Skin epidermis (tissue), 12 donors: Measurements from ENCODE around the gene NCMAP.

Source experiments
- H3K27ac ChIP-seq, 21 experiments: fragments of 200-600 bp; sonication (generic) in 11 of 21; one replicate each; pipeline ENCODE4 v1.5.0; 2020; ENCODE audit warnings: mild to moderate bottlenecking in 3 of 21, inconsistent platforms in 2 of 21, moderate library complexity in 2 of 21
- H3K4me3 ChIP-seq, 7 experiments: fragments of 200-600 bp; sonication (generic) in 2 of 7; one replicate each; pipeline ENCODE4 v1.5.0; 2020; ENCODE audit warnings: inconsistent platforms in 2 of 7, mild to moderate bottlenecking in 2 of 7, moderate library complexity in 1 of 7

Gene NCMAP

GRCh38 chr1:24606296-24606605 is 50.4 kb downstream of the NCMAP start:
- H3K4me3 ChIP-seq: no peak overlapping the region

DNA sequence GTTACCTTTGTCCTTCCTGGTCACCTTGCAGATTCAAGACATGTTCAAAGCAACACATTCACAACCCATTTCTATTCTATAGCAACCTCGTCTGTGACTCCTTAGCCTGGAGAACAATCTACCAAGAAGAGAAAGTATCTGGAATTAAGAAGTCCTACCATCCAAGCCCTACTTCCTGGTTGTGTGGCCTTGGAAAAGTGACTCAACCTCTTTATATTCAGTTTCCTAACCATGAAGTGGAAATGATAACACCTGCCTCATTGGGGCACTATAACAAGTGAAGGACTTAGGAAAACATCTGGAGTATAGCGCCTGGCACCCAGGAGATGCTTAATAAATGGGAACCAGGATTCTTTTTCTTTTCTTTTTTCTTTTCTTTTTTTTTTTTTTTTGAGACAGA is 50.7 kb downstream of the NCMAP start:
- Histone ChIP-seq H3K27ac (no peak overlapping the region), H3K4me3 (no peak overlapping the region)

More at GRCh38 chr1:24606296-24606605, 50.4 kb downstream of the NCMAP start:
- H3K27ac ChIP-seq: no peak overlapping the region

DNA sequence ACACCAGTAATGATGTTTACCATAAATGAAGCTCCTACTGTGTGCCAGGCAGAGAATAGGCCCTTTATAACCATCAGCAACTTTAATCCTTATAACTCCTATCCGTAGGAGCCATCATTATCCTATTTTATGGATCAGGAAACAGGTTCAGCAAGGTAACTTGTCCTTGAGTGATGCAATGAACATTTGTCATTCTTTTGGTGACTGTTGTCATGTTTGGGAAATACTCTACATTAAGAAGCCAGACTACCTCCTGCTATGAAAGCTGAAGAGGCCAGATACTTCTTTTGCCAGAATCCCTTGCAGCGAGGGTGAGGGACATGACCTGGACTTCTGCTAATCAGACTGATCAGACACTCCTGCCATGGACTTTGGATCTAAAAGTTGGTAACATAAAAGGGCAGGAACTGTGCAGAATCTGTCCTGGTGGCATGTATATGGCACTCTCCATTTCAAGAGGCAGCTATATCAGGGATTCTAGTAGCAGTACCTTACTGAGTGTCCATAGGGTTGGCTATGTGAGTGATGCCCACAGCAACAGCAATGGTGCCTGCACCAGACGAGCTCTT is 54.1 kb downstream of the NCMAP start:
- Histone ChIP-seq H3K27ac (no peak overlapping the region), H3K4me3 (no peak overlapping the region)

GRCh38 chr1:24619376-24619775 is 63.5 kb downstream of the NCMAP start:
- no peak overlapping the region for H3K4me3 ChIP-seq
- H3K27ac ChIP-seq: no peak overlapping the region

- H3K27ac ChIP-seq: no peak overlapping the region
- no peak overlapping the region for H3K4me3 ChIP-seq
Observed at GRCh38 chr1:24620678-24621077, 64.8 kb downstream of the NCMAP start.

DNA sequence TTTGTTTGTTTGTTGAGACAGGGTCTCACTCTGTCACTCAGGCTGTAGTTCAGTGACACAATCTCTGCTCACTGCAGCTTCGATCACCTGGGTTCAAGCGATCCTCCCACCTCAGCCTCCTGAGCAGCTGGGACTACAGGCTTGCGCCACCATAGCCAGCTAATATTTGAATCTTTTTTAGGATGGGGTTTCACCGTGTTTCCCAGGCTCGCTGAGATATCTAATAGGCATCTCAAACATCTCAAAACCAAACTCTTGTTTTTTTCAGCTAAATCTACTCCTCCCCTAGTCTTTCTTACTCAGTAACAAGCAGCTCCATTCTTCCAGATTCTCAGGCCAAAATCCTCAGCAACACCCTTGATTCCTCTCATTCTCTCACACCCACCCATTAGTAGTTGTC is 65.2 kb downstream of the NCMAP start:
- H3K4me3 ChIP-seq: no peak overlapping the region

DNA sequence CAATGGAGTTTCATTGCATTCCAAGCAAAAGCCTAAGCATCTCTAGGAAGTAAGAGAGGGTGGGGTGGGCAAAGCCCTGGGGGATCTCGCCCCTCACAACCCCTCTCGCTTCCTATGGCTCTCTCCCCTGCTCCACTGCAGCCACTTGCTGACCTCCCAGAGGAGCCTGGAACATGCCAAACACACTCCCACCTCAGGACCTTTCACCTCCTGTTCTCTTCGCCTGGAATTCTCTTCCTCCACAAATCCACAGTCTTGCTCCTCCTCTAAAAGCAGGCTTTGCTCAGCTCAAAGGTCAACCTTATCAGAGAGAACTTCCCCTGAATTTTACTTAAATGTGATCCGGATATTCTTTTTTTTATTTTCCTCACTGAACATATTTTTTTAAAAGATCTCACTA is 66.3 kb downstream of the NCMAP start:
- no peak overlapping the region for H3K27ac ChIP-seq
- no peak overlapping the region for H3K4me3 ChIP-seq

More for the DNA sequence above, 65.2 kb downstream of the NCMAP start:
- H3K27ac ChIP-seq: no peak overlapping the region

DNA sequence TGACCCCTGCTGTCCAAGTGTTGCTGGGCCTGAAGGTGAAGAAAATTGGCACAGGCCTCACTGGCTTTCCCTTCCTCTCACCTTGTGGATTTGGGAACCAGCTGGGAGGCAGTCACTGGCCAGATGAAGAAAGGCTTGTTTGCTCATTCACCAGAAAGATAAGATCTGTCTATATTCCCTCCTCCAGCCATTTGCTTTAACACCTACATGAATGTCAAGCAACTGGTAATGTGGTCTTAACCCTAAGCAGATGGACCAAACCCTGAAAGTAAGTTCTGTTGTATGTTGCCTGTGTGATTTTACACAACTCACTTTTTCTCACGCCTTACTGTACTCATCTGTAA is 76.9 kb downstream of the NCMAP start:
- Histone ChIP-seq H3K27ac (no peak overlapping the region), H3K4me3 (no peak overlapping the region)

GRCh38 chr1:24635195-24635843 is 79.4 kb downstream of the NCMAP start:
- Histone ChIP-seq H3K27ac (no peak overlapping the region), H3K4me3 (no peak overlapping the region)

DNA sequence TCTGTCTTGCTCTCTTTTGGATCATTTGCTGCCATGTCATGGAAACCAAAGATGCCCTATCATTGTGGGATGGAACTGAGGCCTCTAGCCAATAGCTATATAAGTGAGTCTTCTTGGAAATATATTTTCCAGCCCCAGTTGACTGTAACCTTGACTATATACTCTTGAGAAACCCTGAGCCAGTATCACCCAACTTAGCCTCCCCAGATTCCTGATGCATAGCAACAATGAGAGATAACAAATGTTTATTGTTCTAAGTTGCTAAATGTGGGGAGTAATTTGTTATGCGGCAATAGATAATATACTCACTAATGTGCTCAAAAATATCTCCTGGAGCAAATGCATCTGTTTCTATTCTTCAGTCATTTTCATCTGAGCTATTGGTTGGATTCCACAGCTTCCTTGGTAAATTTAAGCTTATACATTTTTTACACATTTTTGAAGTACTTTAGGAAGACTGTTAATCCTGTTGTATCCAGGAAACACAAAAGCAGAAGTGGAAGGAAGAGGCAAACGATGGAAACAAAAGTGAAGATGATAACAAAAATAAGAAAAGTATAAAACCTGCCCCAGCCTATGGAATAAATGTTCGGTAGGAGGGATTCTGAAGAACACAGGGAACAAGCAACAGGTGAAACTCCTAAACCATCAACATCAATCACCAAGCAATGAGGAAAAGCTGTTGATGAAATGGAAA is 80.9 kb downstream of the NCMAP start:
- H3K4me3 ChIP-seq: no peak overlapping the region
- H3K27ac ChIP-seq: no peak overlapping the region

DNA sequence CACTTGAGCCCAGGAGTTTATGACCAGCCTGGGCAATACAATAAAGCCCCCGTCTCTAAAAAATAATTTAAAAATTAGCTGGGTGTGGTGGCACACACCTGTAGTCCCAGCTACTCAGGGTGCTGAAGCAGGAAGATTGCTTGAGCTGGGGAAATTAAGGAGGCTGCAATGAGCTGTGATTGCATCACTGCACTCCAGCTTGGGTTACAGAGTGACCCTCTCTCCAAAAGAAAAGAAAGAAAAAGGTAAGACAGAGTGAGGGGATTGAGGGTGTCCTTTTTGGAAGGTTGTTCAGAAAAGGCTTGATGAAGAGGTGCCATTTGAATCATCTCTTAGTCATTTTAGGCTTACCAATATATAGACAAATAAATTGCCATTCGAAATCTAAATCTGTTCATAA is 83.2 kb downstream of the NCMAP start:
- Histone ChIP-seq H3K27ac (no peak overlapping the region), H3K4me3 (no peak overlapping the region)

GRCh38 chr1:24639881-24640280 is 84.0 kb downstream of the NCMAP start:
- Histone ChIP-seq H3K27ac (no peak overlapping the region), H3K4me3 (no peak overlapping the region)

DNA sequence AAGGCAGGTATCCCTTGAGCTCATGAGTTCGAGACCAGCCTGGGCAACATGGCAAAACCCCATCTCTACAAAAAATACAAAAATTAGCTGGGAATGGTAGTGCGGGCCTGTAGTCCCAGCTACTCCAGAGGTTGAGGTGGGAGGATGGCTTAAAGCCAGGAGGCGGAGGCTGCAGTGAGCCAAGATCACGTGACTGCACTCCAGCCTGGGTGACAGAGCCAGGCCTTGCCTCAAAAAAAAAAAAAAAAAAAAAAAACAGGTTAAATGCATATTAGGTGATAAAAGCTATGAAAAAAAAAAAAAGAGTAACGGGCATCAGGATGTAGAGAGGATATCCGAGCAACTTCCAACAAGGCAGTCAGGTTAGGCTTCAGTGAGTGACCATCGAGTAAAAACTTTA is 84.4 kb downstream of the NCMAP start:
- Histone ChIP-seq H3K4me3 (no peak overlapping the region), H3K27ac (no peak overlapping the region)

DNA sequence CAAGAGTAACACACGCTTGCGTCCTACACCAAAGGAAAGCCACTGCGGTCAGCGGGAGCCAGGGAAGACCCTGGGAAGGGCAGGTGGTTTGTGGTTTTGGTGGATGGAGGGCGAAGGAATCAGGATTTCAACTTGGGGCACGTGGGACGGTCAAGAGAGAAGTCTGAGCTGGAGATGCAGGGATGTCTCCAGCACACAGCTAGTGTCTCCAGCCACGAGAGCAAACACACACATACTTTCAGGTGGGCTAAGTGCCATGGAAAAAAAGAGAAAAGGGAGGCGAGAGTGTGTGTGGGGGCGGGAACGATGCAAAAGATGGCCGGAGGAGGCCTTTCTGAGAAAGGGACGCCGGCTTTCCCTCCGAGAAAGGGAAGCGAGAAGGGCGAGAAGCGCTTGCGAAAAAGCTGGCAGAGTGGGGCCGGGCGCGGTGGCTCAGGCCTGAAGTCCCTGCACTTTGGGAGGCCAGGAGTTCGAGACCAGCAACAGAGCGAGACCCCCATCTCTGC is 85.8 kb downstream of the NCMAP start:
- H3K27ac ChIP-seq: peak overlapping the region; percentile 90 to 100 (median 98)

GRCh38 chr1:24642481-24643362 is 86.8 kb downstream of the NCMAP start, which contains the start of gene SRRM1:
SRRM1 (plus strand) TSS chr1:24643302; CDS start chr1:24643327, 25 bp downstream.
- peak within 1 kb of the TSS; percentile 91 to 100 (median 98) for H3K27ac ChIP-seq
- peak within 1 kb of the TSS; percentile 80 to 98 (median 95) for H3K4me3 ChIP-seq

More for the DNA sequence above, 85.8 kb downstream of the NCMAP start:
- H3K4me3 ChIP-seq: peak overlapping the region; percentile 80 to 98 (median 91)

GRCh38 chr1:24643363-24644099 is 87.6 kb downstream of the NCMAP start:
- Histone ChIP-seq H3K4me3 (peak overlapping the region; percentile 80 to 98 (median 95)), H3K27ac (peak overlapping the region; percentile 83 to 99 (median 94))

GRCh38 chr1:24644100-24644384 is 88.2 kb downstream of the NCMAP start:
- Histone ChIP-seq H3K27ac (peak overlapping the region in 20 of 21 experiments; percentile 83 to 99 (median 94)), H3K4me3 (peak overlapping the region; percentile 80 to 98 (median 95))

DNA sequence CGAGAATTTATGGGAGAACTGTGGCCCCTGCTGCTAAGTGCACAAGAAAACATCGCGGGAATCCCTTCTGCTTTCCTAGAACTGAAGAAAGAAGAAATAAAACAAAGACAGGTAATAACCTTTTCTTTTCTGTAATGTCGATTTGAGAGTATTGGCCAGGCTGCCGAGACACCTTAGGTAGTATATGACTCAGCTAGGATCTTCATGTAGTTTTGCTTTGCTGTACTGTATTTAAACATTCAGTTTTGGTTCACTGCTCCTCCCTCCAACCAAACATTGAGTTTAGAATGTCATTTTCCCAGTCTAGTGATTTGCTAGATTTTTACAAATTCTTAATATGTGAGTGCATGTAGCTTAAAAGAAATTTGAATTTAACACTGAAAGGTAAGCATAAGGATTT is 93.0 kb downstream of the NCMAP start:
- no peak overlapping the region for H3K4me3 ChIP-seq
- no peak overlapping the region for H3K27ac ChIP-seq

DNA sequence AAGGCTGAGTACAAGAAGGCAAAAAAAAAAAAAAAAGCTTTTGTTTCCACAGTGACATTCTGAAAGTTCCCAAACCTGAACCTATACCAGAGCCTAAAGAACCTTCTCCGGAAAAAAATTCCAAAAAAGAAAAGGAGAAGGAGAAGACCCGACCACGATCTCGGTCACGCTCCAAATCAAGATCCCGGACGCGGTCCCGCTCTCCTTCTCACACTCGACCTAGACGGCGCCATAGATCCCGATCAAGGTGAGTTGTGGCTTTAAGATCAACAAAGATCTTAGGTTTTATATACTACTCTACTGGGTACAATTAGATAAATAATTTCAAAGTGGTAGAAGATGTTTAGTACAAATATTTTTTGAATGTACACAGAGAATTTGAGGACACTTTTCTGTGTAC is 96.5 kb downstream of the NCMAP start:
- no peak overlapping the region for H3K4me3 ChIP-seq
- H3K27ac ChIP-seq: no peak overlapping the region

- no peak overlapping the region for H3K4me3 ChIP-seq
- H3K27ac ChIP-seq: no peak overlapping the region
Observed at GRCh38 chr1:24654010-24654409, 98.1 kb downstream of the NCMAP start.
